Measurements from ENCODE around the gene SCYL1.

DNA sequence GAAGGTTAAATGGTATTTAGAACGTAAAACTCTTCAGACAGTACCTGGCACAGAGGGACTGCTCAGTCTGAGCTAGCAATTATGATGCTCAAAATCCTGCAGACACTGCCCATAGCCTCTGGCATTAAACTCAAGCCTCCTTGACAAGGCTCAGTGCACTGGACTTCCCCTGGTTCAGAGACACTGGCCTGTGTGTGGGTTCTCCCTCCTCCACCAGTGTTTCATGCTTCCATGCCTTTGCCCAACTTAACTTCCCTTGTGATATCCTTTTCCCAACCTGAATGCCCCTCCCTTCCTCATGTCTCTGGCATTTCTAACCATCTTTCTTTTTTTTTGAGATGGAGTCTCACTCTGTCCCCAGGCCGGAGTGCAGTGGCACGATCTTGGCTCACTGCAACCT is 24.2 kb downstream of the SCYL1 start:
- TF ChIP-seq, protein P1, sequence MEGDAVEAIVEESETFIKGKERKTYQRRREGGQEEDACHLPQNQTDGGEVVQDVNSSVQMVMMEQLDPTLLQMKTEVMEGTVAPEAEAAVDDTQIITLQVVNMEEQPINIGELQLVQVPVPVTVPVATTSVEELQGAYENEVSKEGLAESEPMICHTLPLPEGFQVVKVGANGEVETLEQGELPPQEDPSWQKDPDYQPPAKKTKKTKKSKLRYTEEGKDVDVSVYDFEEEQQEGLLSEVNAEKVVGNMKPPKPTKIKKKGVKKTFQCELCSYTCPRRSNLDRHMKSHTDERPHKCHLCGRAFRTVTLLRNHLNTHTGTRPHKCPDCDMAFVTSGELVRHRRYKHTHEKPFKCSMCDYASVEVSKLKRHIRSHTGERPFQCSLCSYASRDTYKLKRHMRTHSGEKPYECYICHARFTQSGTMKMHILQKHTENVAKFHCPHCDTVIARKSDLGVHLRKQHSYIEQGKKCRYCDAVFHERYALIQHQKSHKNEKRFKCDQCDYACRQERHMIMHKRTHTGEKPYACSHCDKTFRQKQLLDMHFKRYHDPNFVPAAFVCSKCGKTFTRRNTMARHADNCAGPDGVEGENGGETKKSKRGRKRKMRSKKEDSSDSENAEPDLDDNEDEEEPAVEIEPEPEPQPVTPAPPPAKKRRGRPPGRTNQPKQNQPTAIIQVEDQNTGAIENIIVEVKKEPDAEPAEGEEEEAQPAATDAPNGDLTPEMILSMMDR (IDR thresholded peaks at IDR 0.05), result no peak
- TF ChIP-seq POLR2A (IDR thresholded peaks at IDR 0.05), result no peak
- no peak for TF ChIP-seq EP300 (IDR thresholded peaks at IDR 0.05)

Measured in tibial nerve (tissue), 4 donors.